Skeletal muscle satellite cell (primary cell): ENCODE data around the gene ESYT1.

Experiments
- H3K27me3 ChIP-seq: 2 replicates; pipeline ENCODE4 v1.7.0; 2013; ENCODE audit warnings: low read length; ENCODE audit not compliant: control insufficient read depth, insufficient read depth
- H3K36me3 ChIP-seq: 2 replicates; pipeline ENCODE4 v1.7.0; 2013; ENCODE audit warnings: mild to moderate bottlenecking, control low read depth, low read length; ENCODE audit not compliant: insufficient read depth
- H3K4me1 ChIP-seq: 2 replicates; pipeline ENCODE4 v1.7.0; 2013; ENCODE audit warnings: low read length; ENCODE audit not compliant: control insufficient read depth, insufficient read depth
- H3K4me2 ChIP-seq: 2 replicates; pipeline ENCODE4 v1.7.0; 2013; ENCODE audit warnings: mild to moderate bottlenecking, low read length
- H3K4me3 ChIP-seq: 2 replicates; pipeline ENCODE4 v1.7.0; 2013; ENCODE audit warnings: low read length
- H3K9ac ChIP-seq: 2 replicates; pipeline ENCODE4 v1.7.0; 2013; ENCODE audit warnings: mild to moderate bottlenecking, low read depth, low read length, moderate library complexity
- H3K9me3 ChIP-seq: replicated peaks from 2 replicates; pipeline ENCODE4 v1.7.0; 2013; ENCODE audit warnings: mild to moderate bottlenecking, control low read depth, low read length

The ESYT1 gene

GRCh38 chr12:56137853-56138571, 9.9 kb downstream of the ESYT1 start:
- H3K9ac ChIP-seq, result no peak overlapping the region
- peaks cover 77% of the 10 kb centered on the region for H3K36me3 ChIP-seq
- no peak overlapping the region for H3K4me2 ChIP-seq
- no peaks in the 10 kb centered on the region for H3K4me1 ChIP-seq
- no peaks in the 10 kb centered on the region for H3K9me3 ChIP-seq
- H3K27me3 ChIP-seq, result no peaks in the 10 kb centered on the region
- H3K4me3 ChIP-seq, result no peak overlapping the region

- no peaks in the 10 kb centered on the region for H3K9me3 ChIP-seq
- H3K36me3 ChIP-seq, result peaks cover 67% of the 10 kb centered on the region
- H3K4me3 ChIP-seq, result no peak overlapping the region
- H3K4me1 ChIP-seq, result no peaks in the 10 kb centered on the region
- H3K27me3 ChIP-seq, result no peaks in the 10 kb centered on the region
- no peak overlapping the region for H3K9ac ChIP-seq
- H3K4me2 ChIP-seq, result no peak overlapping the region
These were observed 14.1 kb downstream of the ESYT1 start for GRCh38 chr12:56141946-56142784.

GRCh38 chr12:56143217-56143616, 15.2 kb downstream of the ESYT1 start:
- H3K4me1 ChIP-seq, result no peaks in the 10 kb centered on the region
- peaks cover 56% of the 10 kb centered on the region for H3K36me3 ChIP-seq
- H3K27me3 ChIP-seq, result no peaks in the 10 kb centered on the region
- no peaks in the 10 kb centered on the region for H3K9me3 ChIP-seq
- no peak overlapping the region for H3K9ac ChIP-seq
- H3K4me2 ChIP-seq, result no peak overlapping the region
- H3K4me3 ChIP-seq, result no peak overlapping the region

- Histone ChIP-seq H3K4me2 (no peak overlapping the region), H3K4me3 (no peak overlapping the region), H3K27me3 (no peaks in the 10 kb centered on the region), H3K36me3 (peaks cover 50% of the 10 kb centered on the region), H3K9me3 (no peaks in the 10 kb centered on the region), H3K4me1 (no peaks in the 10 kb centered on the region), H3K9ac (no peak overlapping the region)
These were observed 15.8 kb downstream of the ESYT1 start for GRCh38 chr12:56143870-56144269.

GRCh38 chr12:56145217-56145616, 17.1 kb downstream of the ESYT1 start:
- Histone ChIP-seq H3K36me3 (peaks cover 38% of the 10 kb centered on the region), H3K4me3 (no peak overlapping the region), H3K9me3 (no peaks in the 10 kb centered on the region), H3K4me2 (no peak overlapping the region), H3K9ac (no peak overlapping the region), H3K27me3 (no peaks in the 10 kb centered on the region), H3K4me1 (peaks cover under 1% of the 10 kb centered on the region)

- Histone ChIP-seq H3K9ac (no peak overlapping the region), H3K4me3 (no peak overlapping the region), H3K36me3 (peaks cover 29% of the 10 kb centered on the region), H3K27me3 (no peaks in the 10 kb centered on the region), H3K9me3 (no peaks in the 10 kb centered on the region), H3K4me2 (no peak overlapping the region), H3K4me1 (peaks cover 13% of the 10 kb centered on the region)
These were observed 18.7 kb downstream of the ESYT1 start for GRCh38 chr12:56146492-56147460.

GRCh38 chr12:56150563-56150962, 22.5 kb downstream of the ESYT1 start:
- no peaks in the 10 kb centered on the region for H3K27me3 ChIP-seq
- no peak overlapping the region for H3K4me3 ChIP-seq
- H3K9me3 ChIP-seq, result no peaks in the 10 kb centered on the region
- H3K36me3 ChIP-seq, result no peaks in the 10 kb centered on the region
- H3K4me1 ChIP-seq, result peaks cover 27% of the 10 kb centered on the region
- H3K9ac ChIP-seq, result no peak overlapping the region
- H3K4me2 ChIP-seq, result no peak overlapping the region

GRCh38 chr12:56151672-56152131, 23.6 kb downstream of the ESYT1 start:
- Histone ChIP-seq H3K9me3 (no peaks in the 10 kb centered on the region), H3K9ac (peak overlapping the region; percentile 85), H3K4me2 (peak overlapping the region; percentile 89), H3K4me3 (peak overlapping the region; percentile 73), H3K36me3 (no peaks in the 10 kb centered on the region), H3K4me1 (peaks cover 27% of the 10 kb centered on the region), H3K27me3 (no peaks in the 10 kb centered on the region)

- Histone ChIP-seq H3K4me1 (peaks cover 31% of the 10 kb centered on the region), H3K27me3 (no peaks in the 10 kb centered on the region), H3K9ac (peak within 1 kb of the TSS; percentile 85), H3K9me3 (no peaks in the 10 kb centered on the region), H3K4me2 (peak within 1 kb of the TSS; percentile 89), H3K36me3 (no peaks in the 10 kb centered on the region), H3K4me3 (peak within 1 kb of the TSS; percentile 73)
These were observed 24.2 kb downstream of the ESYT1 start, which contains the start of gene MYL6B for GRCh38 chr12:56152132-56152755. Gene MYL6B (plus strand): TSS chr12:56152587. CDS start chr12:56153919, 1,332 bp downstream.

- Histone ChIP-seq H3K9ac (peak overlapping the region; percentile 85), H3K27me3 (no peaks in the 10 kb centered on the region), H3K4me3 (peak overlapping the region; percentile 73), H3K9me3 (no peaks in the 10 kb centered on the region), H3K4me2 (peak overlapping the region; percentile 89), H3K36me3 (no peaks in the 10 kb centered on the region), H3K4me1 (peaks cover 36% of the 10 kb centered on the region)
These were observed 24.9 kb downstream of the ESYT1 start for GRCh38 chr12:56152756-56153677.
